ENCODE data around the gene TRMT44. TPM values are rescaled to one million over a fixed set of nuclear protein-coding genes. Genes with fewer than 3 reads are reported as not detected.
A peak's percentile ranks its signal among the peaks of the same experiment; 100 is the strongest.

The TRMT44 gene
- total RNA-seq, 1 experiment from 2014 or later = 9.6 TPM

GRCh38 chr4:8434251-8435073 lies 6.1 kb upstream of the TRMT44 start:
- no peak for DNase-seq (ENCODE audit: low read depth)

GRCh38 chr4:8435656-8436121 lies 4.9 kb upstream of the TRMT44 start:
- DNase-seq (ENCODE audit: low read depth) = no peak

GRCh38 chr4:8437281-8437680 lies 3.3 kb upstream of the TRMT44 start:
- no peak for DNase-seq (ENCODE audit: low read depth)

GRCh38 chr4:8438743-8439142 lies 1.8 kb upstream of the TRMT44 start:
- no peak for DNase-seq (ENCODE audit: low read depth)

GRCh38 chr4:8439168-8439567 lies 1.4 kb upstream of the TRMT44 start:
- no peak for DNase-seq (ENCODE audit: low read depth)

GRCh38 chr4:8439914-8440491 lies 574 bp upstream of the TRMT44 start:
- peak; percentile 31 for DNase-seq (ENCODE audit: low read depth)

GRCh38 chr4:8441499-8442091 lies 1.0 kb downstream of the TRMT44 start:
- DNase-seq (ENCODE audit: low read depth) = no peak

GRCh38 chr4:8442596-8443358 lies 2.2 kb downstream of the TRMT44 start:
- no peak for DNase-seq (ENCODE audit: low read depth)

GRCh38 chr4:8443801-8444200 lies 3.2 kb downstream of the TRMT44 start:
- no peak for DNase-seq (ENCODE audit: low read depth)

- no peak for DNase-seq (ENCODE audit: low read depth)
Measured at GRCh38 chr4:8446122-8446521, 5.5 kb downstream of the TRMT44 start.

- DNase-seq (ENCODE audit: low read depth) = no peak
Measured at GRCh38 chr4:8451440-8452182, 11.0 kb downstream of the TRMT44 start.

- DNase-seq (ENCODE audit: low read depth) = no peak
Measured at GRCh38 chr4:8453957-8454356, 13.4 kb downstream of the TRMT44 start.

GRCh38 chr4:8457646-8458252 lies 17.2 kb downstream of the TRMT44 start:
- DNase-seq (ENCODE audit: low read depth) = no peak

GRCh38 chr4:8459867-8460445 lies 19.4 kb downstream of the TRMT44 start:
- DNase-seq (ENCODE audit: low read depth) = no peak

- DNase-seq (ENCODE audit: low read depth) = no peak
Measured at GRCh38 chr4:8461086-8461485, 20.5 kb downstream of the TRMT44 start.

GRCh38 chr4:8461616-8462015 lies 21.0 kb downstream of the TRMT44 start:
- no peak for DNase-seq (ENCODE audit: low read depth)

- no peak for DNase-seq (ENCODE audit: low read depth)
Measured at GRCh38 chr4:8463811-8464210, 23.2 kb downstream of the TRMT44 start.

- no peak for DNase-seq (ENCODE audit: low read depth)
Measured at GRCh38 chr4:8464381-8464780, 23.8 kb downstream of the TRMT44 start.

- DNase-seq (ENCODE audit: low read depth) = no peak
Measured at GRCh38 chr4:8465615-8466611, 25.3 kb downstream of the TRMT44 start.
